NCI-H1105 (cell line): ENCODE data around the gene ZFP3.
A peak's percentile ranks its signal among the peaks of the same experiment; 100 is the strongest.
"Not testable (repeated sequence)": the region's sequence is repeated elsewhere in the genome, so short reads cannot be mapped to it uniquely, and the experiment has no call there.

Experiments
- DNase-seq: peaks from one replicate; lab custom pipeline; 2025; lab: John Stamatoyannopoulos, UW

Gene ZFP3

DNA sequence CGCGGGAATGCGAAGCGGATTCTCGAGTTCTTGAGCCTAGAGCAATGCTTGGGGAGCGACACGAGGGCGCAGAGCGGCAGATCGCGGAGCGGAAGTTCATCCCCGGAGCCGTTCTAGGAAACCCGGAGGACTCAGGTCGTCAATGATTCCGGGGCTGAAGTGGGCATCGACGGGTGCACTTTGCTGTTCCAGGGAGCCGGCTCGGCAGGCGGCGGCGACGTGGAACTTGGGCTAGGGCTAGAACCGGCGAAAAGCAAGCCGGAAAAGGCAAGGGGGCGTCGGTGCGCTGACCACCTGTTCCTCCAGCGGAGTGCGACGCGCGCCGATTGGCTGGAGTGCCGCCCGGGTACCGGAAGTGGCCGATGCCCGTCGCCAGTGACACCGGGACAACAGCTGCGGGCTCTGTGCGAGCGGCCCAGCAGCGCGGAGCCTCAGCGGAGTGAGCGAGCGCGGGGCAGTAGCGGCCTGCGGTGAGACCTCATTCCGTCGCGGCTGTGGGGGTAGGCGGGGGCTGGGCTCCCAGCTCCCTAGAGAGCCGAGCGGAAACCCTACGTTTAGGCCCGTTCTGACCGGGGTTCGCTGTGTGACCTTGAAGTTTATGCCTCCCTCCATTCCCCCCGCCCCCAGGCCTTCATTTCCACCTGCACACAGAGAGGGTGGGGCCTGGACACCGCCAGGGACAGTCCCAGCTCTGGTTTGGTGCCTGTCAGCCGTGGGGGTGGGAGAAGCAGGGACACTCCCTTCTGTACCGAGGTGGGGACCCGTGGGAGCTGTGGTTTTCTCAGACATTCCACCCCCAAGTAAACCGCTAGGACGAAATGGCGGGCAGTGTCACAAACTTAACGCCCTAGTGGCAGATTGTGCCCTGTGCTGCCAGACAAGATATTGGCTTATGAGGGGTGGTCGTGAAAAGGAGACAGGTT is at the start of gene ZFP3:
Gene ZFP3 (plus strand): TSS at position 362 of the 923 bp plus-strand sequence. CDS start 13,038 bp downstream, outside the sequence.
- DNase-seq = peak; percentile 92

DNA sequence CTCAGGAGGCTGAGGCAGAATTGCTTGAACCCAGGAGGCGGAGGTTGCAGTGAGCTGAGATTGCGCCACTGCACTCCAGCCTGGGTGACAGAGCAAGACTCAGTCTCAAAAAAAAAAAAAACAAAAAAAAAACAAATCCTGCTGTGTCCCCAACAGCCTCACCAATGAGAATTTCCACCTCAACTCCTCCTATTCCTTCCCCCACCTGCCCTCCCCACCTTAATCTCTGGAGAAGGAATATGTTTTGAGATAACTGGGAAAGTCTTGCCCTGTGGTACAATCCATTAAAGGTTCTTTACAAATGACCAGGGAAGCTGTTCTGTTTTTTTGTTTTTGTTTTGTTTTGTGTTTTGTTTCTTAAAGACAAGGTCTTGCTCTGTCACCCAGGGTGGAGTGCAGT is 48.1 kb upstream of the ZFP3 start:
- not testable (repeated sequence) for DNase-seq

DNA sequence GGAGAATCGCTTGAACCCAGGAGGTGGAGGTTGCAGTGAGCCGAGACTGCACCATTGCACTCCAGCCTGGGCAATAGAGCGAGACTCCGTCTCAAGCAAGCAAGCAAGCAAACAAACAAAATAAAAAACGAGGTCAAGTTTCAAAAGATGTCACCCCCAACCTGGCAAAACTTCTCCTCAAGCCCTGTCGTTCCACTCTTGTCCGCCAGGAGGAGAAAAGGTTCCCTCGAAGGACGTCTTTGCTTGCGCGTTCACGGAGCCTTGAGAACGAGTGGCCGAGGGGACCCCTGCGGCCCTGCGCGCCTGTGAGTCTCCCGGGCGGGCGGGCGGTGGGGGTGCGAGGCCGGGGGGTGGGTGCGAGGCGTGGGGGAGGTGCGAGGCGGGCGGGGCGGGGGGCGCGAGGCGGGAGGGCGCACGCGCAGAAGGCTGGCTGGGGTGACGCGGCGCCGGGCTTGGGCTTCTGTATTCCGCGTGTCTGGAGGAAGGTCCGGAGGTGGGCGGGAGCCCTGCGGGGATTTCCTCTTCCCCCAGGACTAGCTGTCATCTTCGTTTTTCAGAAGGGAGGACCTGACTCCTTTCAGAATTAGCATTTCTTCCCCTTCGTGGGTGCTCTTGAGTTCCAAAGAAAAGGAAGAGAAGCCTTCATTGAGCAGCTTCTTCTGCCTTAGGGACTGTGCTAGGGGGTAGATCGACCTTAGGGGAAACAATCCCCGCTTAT is 46.7 kb upstream of the ZFP3 start:
- DNase-seq = peak; percentile 67

DNA sequence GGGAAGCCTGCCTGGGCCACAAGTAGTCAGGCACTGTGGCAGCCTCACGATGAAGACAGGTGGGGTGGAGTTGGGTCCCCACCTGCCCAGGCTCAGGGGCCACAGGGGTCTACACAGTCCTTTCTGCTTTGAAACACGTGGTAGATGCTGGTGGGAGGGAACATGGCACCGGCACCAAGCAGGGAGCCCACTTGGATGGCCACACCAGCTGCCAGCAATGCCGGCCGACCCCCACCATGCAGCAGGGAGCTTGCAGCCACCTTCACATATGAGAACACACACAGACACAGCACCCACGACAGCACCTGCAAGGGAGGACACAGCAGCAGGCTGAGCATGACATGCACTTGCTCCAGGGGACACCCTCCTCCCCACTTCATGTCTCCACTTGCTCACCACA is 45.4 kb upstream of the ZFP3 start:
- no peak for DNase-seq

DNA sequence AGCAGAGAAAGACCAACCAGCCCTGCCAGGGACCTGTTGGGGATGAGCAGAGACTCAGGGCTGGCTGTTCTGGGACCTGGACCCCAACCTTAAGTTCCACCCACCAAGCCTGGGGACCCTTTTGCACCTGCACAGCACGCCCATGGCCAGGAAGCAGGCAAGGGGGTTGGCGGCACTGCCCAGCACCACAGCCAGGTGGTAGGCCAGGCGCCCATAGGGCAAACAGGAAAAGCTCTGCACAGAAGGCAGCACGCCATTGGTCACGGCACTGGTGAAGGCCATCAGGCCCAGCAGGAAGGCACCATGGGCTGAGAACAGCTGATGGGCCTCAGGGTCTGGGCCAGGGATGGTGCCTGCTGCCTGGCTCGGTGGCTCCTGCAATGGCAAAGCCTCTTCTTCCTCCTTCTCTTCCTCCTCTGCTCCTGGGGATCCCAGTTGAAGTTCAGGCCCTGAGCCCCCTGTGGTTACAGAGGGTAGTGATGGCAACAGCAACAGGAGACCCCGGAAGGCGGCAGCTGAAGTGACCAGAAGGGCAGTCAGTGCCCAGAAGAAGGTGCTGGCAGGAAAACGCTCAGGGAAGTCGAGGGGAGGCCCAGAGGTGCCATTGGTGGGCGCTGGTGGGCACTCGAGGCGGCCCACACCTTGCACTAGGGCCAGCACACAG is 44.8 kb upstream of the ZFP3 start:
- DNase-seq = no peak

DNA sequence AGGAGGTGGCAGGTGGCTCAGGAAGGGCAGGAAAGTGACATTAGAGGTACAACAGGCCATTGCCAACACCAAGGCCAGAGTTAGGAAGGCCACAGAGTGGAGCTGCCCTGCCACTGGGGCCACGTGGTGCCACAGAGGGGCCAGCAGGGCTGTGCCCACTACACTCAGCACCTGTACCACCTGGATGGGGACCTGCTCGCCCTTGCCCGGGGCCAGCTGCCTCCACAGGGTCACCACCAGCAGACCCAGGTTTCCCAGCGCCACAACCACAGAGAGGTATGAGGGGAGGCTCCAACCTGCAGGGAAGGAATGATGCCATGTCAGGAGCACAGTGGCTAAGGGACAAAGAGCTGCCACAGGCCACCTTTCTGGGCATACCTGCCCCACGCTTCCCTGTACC is 44.2 kb upstream of the ZFP3 start:
- DNase-seq = no peak

DNA sequence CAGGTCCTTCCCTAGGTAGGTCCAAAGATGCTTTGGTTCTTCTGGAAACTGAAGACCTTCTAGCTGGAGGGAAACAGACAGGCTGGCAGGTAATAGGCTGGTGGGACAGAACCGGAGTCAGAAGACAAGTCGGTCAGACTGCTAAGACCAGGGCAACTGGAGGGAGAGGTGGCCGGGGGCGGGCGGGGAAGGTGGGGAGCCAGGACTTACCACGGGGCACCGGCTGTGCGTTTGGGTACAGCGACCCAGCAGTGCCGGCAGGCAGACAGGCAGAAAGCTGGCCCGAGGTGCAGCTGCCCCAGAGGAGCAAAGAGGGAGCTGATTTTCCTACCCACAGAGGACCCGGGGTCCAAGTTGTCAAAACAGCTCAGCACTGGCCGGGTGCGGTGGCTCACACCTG is 43.6 kb upstream of the ZFP3 start:
- DNase-seq = no peak

DNA sequence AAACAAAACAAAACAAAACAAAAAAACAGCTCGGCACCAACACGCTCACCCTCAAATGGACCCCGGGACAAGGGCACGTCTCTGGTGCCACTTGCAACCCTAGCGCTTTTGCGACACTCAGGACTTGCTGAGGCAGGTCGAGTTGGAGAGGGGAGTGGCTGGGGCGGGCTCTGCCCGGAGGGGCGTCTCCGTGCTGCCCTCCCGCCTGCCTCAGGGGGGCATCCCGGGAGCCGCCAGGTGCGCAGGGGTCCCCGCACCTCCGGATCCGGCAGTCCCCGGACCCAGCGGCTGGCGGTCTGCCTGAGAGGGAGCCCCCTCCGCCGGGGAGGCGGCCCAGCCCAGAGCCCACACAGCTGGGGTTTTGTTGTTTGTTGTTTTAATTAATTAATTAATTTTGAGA is 43.0 kb upstream of the ZFP3 start, which contains the start of gene SLC52A1:
Gene SLC52A1 (minus strand): TSS at position 112 of the 400 bp plus-strand sequence. CDS start 820 bp downstream, outside the sequence.
- peak; percentile 60 for DNase-seq

DNA sequence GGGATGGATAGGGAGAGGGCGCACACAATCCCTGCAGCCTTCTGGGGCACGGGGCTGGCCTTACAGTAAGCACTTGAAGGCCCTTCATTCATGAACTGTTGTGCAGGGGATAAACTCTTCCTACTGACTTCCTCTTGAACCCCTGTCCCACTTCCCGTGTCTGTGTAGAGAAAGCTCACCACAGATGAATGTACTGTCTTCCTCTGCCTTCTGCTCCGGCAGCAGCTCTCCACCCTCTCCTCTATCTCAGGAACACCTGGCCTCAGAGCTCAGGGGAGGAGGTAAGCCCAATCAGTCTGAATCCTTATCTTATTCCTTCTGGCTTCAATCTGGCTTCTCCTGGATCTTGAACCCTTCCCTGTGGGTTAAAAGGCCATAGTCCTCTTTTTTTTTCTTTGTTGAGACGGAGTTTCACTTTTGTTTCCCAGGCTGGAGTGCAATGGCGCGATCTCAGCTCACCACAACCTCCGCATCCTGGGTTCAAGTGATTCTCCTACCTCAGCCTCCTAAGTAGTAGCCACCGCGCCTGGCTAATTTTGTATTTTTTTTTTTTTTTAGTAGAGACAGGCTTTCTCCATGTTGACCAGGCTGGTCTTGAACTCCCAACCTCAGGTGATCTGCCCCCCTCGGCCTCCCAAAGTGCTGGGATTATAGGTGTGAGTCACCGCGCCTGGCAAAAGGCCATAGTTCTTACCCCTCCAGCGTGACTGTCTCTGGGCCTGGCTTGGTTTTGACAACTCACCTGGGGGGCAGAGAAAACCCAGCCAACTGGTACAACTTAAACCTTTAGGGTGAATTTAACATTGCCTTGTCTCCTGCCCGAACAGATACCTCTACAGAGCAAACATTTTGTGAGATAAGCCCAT is 35.9 kb upstream of the ZFP3 start:
- DNase-seq = no peak

DNA sequence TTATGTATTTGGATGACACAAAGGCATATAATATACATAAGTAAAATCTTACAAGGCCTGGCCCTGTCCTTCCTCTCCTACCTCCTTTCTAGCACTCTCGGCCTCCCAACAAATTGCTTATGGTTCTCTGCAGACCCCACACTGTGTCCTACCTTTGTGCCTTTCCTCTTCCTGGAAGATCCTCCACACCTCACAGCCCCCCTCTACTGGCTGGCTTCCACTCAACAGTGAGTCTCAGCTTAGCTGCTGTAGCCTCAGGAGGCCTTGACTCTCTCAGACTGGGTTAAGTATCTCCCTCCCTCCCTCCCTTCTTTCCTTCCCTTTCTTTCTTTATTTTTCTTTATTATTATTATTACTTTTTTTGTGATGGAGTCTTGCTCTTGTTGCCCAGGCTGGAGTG is 34.7 kb upstream of the ZFP3 start:
- no peak for DNase-seq

DNA sequence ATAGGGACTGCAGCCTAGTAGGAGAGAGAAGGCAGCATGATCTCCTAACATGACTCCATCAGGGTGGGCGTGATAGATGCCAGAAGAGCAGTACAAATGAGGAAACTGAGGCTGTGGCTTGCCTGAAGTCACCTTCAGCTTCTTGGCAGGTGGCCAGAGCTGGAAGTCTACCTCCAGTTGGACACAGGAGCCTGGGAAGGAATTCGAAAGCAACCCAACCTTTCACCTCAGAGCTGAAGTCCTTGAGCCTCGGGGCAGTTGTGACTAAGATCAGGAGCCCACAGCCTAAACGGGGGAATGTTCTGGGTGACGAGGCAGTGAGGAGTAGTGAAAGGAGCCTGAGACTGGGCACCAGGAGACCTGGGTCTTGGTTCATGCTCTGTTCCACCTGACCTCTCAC is 33.6 kb upstream of the ZFP3 start:
- DNase-seq = no peak

DNA sequence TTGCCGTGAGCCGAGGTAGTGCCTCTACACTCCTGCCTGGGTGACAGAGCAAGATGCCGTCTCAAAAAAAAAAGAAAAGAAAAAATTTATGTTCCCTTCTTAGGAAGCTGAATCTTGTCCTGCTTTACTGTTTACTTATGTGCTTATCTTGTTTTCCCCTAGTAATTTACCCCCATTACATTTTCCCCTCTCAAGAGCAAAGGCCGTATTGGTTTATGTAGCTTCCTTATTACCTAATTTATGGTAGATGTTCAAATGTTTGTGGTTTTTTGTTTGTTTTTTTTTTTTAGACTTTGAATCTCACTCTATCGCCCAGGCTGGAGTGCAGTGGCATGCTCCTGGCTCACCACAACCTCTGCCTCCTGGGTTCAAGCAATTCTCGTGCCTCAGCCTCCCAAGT is 32.8 kb upstream of the ZFP3 start:
- no peak for DNase-seq

DNA sequence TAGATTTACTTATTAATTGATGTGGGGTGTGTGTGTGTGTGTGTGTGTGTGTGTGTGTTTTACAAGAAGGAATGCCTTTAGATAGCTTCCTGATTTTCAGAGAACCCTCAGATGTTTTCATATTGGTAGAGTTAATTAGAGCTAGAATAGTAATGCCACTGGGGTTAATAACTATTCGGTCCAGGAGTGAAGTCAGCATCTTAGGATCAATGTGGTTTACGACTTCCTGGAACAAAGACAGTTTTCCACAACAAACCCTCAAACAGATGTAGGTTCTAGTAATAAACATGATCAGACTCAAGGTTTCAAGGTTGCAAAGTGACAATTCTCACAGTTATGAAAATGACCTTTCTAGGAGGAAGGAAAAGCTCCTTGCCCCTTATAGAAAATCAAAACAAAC is 30.8 kb upstream of the ZFP3 start:
- DNase-seq = no peak

DNA sequence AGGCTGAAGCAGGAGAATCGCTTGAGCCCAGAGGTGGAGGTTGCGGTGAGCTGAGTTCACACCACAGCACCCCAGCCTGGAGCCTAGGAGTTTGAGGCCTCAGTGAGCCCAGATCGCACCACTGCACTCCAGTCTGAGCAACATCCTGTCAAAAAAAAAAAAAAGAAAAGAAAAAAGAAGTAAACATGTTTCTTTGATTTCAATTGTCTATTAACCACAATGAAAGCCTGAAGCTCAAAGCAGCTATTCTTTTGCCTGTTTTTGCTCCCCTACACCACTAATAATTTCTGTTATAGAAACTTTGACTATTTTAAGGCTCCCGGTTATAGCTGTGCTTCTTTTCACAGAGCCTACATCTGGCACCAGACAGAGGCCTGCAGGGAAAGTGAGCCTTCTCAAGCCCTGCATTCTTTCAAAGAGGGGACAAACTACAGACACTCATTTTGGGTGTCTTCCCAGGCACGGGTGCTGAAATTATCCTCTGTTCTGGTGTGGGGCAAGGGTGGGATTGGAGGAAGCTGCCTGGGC is 28.9 kb upstream of the ZFP3 start:
- DNase-seq = no peak

DNA sequence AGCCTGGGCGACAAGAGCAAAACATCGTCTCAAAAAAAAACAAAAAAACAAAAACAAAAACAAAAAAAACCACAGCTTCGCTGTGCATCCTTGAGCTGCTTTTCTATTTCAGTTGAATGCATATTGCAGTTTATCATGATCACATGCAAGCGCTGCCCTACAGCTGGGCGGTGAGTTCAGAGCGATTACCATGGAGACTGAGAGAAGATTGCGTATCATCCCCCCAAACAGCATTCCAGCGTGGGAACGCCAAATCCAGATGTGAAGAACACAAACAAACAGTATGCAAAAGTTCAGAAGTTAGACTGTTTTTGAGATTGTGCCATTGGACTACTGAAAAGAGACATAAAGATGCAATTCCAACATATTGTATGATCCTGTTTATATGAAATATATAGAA is 28.0 kb upstream of the ZFP3 start:
- DNase-seq = no peak

DNA sequence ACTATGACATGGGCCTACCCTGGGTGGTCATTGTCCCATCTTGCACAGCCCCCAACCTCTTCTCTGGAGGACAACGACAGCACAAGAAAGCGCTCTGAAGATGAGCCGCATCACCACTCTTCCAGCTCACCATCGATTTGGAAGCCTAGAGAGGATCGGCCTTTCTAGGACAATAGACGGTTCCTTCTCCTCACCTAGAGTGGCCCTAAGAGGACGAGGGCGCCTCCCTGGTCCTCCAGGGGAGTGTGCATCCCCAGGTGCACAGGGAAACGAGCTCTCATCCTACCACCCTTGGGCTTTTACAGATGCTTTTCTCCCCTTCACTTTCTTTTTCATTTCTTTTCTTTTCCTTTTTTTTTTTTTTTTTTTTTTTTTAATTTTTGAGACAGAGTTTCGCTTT is 22.7 kb upstream of the ZFP3 start:
- no peak for DNase-seq

DNA sequence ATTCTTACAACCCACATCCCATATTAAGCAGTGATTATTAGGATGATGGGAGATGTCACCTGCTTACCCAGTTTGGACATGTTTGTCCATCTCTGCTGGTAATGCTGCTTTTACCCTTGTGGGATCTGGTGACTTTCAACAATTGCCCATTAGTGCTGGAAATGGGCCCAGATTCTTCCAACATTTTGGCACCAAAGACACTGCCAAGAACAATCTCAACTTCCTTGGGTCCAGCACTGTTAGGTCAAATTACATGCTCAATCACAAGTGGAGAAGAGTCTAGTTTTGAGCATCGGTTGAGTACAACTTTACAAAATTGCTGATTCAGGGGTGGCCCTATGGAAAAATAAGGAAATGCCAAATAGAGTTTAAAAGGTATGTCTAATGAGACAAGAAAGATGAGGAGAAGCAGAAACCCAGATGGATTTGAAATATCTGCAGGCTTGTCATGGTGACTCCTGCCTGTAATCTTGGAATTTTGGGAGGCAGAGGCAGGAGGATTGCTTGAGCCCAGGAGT is 13.0 kb upstream of the ZFP3 start:
- no peak for DNase-seq

DNA sequence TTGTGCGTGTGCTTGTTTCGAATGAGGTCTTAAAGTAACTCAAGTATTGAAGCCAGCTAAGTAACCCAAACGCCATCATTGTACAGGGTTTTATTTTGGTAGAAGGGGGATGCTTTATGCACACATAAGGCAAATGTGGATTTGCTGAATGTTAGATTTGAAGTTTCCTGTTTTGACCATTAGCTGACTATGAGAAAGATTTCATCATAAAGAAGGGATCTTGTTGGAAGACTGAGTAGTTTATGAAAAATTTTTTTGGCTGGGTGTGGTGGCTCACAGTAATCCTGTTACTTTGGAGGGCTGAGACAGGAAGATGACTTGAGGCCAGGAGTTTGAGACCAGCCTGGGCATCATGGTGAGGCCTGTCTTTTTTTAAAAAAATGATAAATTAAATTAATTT is 10.0 kb upstream of the ZFP3 start:
- no peak for DNase-seq

DNA sequence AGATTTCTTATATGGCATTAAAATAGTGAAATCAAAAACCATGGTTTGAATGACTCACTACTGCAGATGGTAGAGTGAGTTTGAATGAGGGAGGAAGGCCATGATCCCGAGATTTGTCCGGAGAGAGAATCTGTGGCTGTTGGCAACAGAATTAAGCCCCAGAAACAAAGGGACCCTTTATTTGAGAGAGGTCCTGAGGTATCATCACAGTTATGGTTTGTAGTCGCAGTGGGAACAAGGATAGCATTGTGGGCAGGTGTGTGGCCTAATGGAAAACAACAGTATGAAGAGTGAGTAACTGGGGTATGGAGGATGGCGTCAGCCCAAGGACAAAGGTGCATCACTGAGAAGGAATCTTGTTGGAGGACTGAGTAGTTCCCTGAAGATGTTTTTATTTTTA is 8.5 kb upstream of the ZFP3 start:
- DNase-seq = no peak

DNA sequence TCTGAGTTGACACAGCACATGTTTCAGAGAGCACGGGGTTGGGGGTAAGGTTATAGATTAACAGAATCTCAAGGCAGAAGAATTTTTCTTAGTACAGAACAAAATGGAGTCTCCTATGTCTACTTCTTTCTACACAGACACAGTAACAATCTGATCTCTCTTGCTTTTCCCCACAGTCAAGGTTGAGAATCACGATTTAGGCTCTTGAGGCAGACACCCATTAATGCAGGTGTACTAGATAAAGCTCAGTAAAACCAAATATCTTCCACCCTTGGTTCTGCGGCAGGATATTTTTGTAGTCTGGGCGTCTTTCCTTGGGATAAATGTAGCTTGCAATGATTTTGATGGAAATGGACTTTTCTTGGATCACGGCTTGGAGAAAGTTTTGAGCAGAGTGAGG is 2.8 kb upstream of the ZFP3 start:
- DNase-seq = not testable (repeated sequence)

DNA sequence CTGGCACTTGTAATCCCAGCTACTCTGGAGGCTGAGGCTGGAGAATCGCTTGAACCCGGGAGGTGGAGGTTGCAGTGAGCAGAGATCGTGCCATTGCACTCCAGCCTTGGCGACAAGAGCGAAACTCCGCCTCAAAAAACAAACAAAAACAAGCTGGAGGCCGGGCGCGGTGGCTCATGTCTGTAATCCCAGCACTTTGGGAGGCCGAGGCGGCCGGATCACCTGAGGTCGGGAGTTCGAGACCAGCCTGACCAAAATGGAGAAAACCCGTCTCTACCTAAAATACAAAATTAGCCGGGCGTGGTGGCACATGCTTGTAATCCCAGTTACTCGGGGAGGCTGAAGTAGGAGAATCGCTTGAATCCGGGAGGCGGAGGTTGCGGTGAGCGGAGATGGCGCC is 992 bp upstream of the ZFP3 start:
- DNase-seq = not testable (repeated sequence)
